Measurements from ENCODE around the gene GSN.

DNA sequence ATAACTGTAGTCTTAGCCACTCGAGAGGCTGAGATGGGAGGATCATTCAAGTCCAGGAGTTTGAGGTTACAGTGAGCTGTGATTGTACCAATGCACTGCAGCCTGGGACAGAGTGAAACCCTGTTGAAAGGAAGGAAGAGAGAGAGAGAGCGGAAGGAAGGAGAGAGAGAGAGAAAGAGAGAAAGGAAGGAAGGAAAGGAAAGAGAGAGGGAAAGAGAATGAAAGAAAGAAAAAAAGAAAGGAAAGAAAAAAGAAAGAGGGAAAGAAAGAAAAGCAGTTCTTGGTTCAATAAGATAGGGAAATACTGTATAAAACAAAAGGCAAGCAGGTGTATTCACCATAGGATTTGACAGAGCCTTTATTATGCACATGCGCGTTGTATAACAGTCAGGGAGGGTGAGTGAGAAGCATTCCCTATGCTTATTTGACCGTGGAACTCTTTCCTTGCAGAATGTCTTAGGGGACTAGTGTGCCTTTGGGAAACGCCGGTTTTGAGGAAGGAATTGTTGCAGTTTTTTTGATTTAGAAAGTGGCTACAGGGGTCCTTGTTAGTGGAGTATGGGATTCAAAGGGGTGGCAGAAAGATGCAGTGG lies 42.0 kb downstream of the GSN start:
- no peak for TF ChIP-seq POLR2A (IDR thresholded peaks at IDR 0.05)
- TF ChIP-seq, protein P1, sequence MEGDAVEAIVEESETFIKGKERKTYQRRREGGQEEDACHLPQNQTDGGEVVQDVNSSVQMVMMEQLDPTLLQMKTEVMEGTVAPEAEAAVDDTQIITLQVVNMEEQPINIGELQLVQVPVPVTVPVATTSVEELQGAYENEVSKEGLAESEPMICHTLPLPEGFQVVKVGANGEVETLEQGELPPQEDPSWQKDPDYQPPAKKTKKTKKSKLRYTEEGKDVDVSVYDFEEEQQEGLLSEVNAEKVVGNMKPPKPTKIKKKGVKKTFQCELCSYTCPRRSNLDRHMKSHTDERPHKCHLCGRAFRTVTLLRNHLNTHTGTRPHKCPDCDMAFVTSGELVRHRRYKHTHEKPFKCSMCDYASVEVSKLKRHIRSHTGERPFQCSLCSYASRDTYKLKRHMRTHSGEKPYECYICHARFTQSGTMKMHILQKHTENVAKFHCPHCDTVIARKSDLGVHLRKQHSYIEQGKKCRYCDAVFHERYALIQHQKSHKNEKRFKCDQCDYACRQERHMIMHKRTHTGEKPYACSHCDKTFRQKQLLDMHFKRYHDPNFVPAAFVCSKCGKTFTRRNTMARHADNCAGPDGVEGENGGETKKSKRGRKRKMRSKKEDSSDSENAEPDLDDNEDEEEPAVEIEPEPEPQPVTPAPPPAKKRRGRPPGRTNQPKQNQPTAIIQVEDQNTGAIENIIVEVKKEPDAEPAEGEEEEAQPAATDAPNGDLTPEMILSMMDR (IDR thresholded peaks at IDR 0.05), result no peak

Data from esophagus squamous epithelium (tissue), 4 donors.